Smooth muscle cell (in vitro differentiated cells): ENCODE measurements around the gene CCM2. TPM values are rescaled to one million over a fixed set of nuclear protein-coding genes. Genes with fewer than 3 reads are reported as not detected.

Experiments used
- DNase-seq: peaks from one replicate; lab custom pipeline; 2025; ENCODE audit not compliant: unreplicated experiment; lab: John Stamatoyannopoulos, UW
- H2AFZ ChIP-seq: fragments of 200-600 bp; sonication (generic); 2 replicates; pipeline ENCODE4 v1.6.0; 2016; ENCODE audit warnings: antibody characterized with exemption, low read depth, mild to moderate bottlenecking
- H3F3A ChIP-seq: fragments of 200-600 bp; sonication (generic); 2 replicates; pipeline ENCODE4 v1.6.0; 2017; ENCODE audit warnings: antibody characterized with exemption, low read depth
- H3K27ac ChIP-seq: fragments of 200-600 bp; sonication (generic); 2 replicates; pipeline ENCODE4 v1.5.1; 2016; ENCODE audit warnings: low read depth, mild to moderate bottlenecking
- H3K27me3 ChIP-seq: fragments of 200-600 bp; sonication (generic); 2 replicates; pipeline ENCODE4 v1.6.1; 2016; ENCODE audit warnings: low read depth, mild to moderate bottlenecking
- H3K36me3 ChIP-seq: fragments of 200-600 bp; sonication (generic); 2 replicates; pipeline ENCODE4 v1.5.1; 2016; ENCODE audit warnings: low read depth
- H3K4me1 ChIP-seq: fragments of 200-600 bp; sonication (generic); 2 replicates; pipeline ENCODE4 v1.5.1; 2016; ENCODE audit warnings: low read depth
- H3K4me2 ChIP-seq: fragments of 200-600 bp; sonication (generic); 2 replicates; pipeline ENCODE4 v1.6.0; 2016; ENCODE audit warnings: mild to moderate bottlenecking
- H3K4me3 ChIP-seq: fragments of 200-600 bp; sonication (generic); 2 replicates; pipeline ENCODE4 v1.5.1; 2016; ENCODE audit warnings: mild to moderate bottlenecking
- H3K79me2 ChIP-seq: fragments of 200-600 bp; sonication (generic); 2 replicates; pipeline ENCODE4 v1.6.0; 2016; ENCODE audit warnings: low read depth, mild to moderate bottlenecking
- H3K9ac ChIP-seq: fragments of 200-600 bp; sonication (generic); 2 replicates; pipeline ENCODE4 v1.6.0; 2016; ENCODE audit warnings: low read depth
- H3K9me3 ChIP-seq: fragments of 200-600 bp; sonication (generic); replicated peaks from 2 replicates; pipeline ENCODE4 v1.5.1; 2016; ENCODE audit warnings: low read depth
- H4K20me1 ChIP-seq: fragments of 200-600 bp; sonication (generic); 2 replicates; pipeline ENCODE4 v1.6.0; 2016; ENCODE audit warnings: low read depth
- WGBS: methylation state at CpG from one replicate; pipeline ENCODE4 v1.1.7; 2016; ENCODE audit warnings: low lambda C conversion rate; 5-methylcytosine and 5-hydroxymethylcytosine counted together
- polyA plus RNA-seq: library from polyadenylated mRNA; unstranded; fragments of >200 nt; fragmentation: Nextera tagmentation; extraction: Ambion mirVana; gene quantifications from 2 replicates; pipeline ENCODE4 v1.2.1, GENCODE V29; 2016
- total RNA-seq: library from RNA; depleted of rRNA; stranded (reverse); fragments of >200 nt; gene quantifications from 2 replicates; pipeline ENCODE4 v1.2.3, GENCODE V29; 2014
- TF ChIP-seq, protein P1 (sequence below): fragments of 200-600 bp; sonication (generic); IDR thresholded peaks from 2 replicates; pipeline ENCODE4 v1.5.1; 2017; ENCODE audit warnings: borderline replicate concordance, mild to moderate bottlenecking, antibody characterized with exemption; ENCODE audit not compliant: insufficient read depth, poor library complexity, severe bottlenecking

CCM2 gene
- total and polyA plus RNA-seq, 2 experiments from 2014 or later: 32.6 to 85.5 TPM

DNA sequence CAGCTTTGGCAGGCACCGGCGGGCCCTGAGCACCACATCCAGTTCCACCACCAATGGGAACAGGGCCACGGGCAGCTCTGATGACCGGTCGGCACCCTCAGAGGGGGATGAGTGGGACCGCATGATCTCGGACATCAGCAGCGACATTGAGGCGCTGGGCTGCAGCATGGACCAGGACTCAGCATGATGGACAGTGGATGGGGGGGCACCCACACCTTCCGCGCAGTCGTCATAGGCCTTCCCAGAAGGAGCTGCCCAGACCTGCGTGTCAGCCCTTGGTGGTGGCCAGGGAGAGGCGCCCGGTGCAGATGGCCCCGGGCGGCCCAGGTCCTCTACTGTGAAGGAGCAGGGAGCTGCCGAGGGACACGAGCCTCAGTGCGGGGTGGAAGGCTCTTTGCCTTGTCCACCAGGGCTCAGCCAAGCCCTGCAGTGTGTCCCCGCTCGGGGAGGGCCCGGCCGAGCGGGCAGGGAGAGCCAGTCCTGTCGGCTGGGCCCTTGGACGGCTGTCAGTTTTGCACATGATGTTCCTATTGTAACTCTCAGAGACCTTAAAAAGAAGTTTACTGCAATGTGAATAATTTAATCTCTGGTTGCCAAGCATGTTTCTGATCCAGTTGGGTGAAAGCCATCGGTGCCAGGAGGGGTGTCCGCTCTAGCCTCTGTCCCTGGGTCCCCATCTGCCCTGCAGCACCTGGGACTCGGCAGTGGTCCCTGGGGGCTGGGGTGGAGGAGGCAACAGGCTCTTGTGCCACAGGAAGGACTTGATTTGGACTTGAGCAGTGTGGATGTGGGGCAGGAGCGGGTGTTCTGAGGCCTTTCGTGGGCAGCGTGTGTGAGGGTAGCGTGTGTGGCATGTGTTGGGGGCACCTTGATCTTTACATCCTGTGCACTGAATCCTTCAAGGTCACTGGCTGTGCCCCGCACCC lies 76.1 kb downstream of the CCM2 start:
- 96% methylated on average over 28 of the region's 35 CpGs for WGBS
- Histone ChIP-seq H2AFZ (no peak overlapping the region), H3K4me2 (no peak overlapping the region), H3K27ac (no peak overlapping the region), H3K27me3 (no peaks in the 10 kb centered on the region), H3K4me3 (no peak overlapping the region), H3K79me2 (no peaks in the 10 kb centered on the region), H3F3A (no peaks in the 10 kb centered on the region), H3K9ac (no peak overlapping the region), H3K9me3 (no peaks in the 10 kb centered on the region), H3K4me1 (no peaks in the 10 kb centered on the region), H3K36me3 (no peaks in the 10 kb centered on the region), H4K20me1 (peaks cover 6% of the 10 kb centered on the region)
- TF ChIP-seq, protein P1, sequence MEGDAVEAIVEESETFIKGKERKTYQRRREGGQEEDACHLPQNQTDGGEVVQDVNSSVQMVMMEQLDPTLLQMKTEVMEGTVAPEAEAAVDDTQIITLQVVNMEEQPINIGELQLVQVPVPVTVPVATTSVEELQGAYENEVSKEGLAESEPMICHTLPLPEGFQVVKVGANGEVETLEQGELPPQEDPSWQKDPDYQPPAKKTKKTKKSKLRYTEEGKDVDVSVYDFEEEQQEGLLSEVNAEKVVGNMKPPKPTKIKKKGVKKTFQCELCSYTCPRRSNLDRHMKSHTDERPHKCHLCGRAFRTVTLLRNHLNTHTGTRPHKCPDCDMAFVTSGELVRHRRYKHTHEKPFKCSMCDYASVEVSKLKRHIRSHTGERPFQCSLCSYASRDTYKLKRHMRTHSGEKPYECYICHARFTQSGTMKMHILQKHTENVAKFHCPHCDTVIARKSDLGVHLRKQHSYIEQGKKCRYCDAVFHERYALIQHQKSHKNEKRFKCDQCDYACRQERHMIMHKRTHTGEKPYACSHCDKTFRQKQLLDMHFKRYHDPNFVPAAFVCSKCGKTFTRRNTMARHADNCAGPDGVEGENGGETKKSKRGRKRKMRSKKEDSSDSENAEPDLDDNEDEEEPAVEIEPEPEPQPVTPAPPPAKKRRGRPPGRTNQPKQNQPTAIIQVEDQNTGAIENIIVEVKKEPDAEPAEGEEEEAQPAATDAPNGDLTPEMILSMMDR: no peak
- no peak for DNase-seq

DNA sequence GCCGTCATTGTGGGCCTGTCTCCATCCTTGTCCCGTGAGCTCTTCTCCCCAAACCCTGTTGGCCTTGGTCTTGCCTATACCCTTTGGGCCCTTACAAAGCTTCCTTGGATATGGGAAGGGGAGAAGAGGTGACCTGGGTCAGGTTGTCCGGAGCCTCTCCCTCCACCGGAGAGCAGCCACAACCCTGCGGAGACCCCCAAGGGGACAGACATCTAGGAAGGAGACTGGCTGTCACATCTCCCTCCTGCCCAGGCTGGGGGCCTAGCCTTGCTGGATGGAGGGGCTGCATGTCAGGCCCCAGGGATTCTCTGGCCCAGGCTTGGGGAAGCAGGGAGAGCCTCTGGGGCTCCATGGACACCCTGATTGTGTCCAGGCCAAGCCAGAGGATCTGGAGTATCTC lies 76.9 kb downstream of the CCM2 start:
- no peaks in the 10 kb centered on the region for H4K20me1 ChIP-seq
- TF ChIP-seq, protein P1: no peak
- H3K9ac ChIP-seq: no peak overlapping the region
- 98% methylated on average over 5 of the region's 5 CpGs for WGBS
- H3K27me3 ChIP-seq: no peaks in the 10 kb centered on the region
- no peaks in the 10 kb centered on the region for H3K4me1 ChIP-seq
- H3K9me3 ChIP-seq: no peaks in the 10 kb centered on the region
- no peak overlapping the region for H3K4me2 ChIP-seq
- no peak for DNase-seq
- no peak overlapping the region for H3K27ac ChIP-seq
- H3K36me3 ChIP-seq: no peaks in the 10 kb centered on the region
- H3F3A ChIP-seq: no peaks in the 10 kb centered on the region
- no peak overlapping the region for H2AFZ ChIP-seq
- no peak overlapping the region for H3K4me3 ChIP-seq
- H3K79me2 ChIP-seq: no peaks in the 10 kb centered on the region

DNA sequence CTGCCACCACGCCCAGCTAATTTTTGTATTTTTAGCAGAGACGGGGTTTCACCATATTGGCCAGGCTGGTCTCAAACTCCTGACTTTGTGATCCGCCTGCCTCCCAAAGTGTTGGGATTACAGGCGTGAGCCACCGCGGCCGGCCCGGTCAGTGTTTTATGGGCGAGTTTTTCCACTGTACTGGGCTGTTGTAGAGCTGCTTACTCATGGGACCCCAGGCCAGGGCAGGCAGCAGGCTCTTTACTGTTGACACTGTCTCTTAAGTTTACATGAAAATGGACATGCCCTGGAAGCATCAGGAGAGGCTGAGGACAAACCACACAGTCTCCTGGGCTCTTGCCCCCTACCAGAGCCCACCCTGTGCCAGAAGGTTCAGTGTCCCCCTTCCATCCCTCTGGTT lies 77.6 kb downstream of the CCM2 start:
- H3K4me3 ChIP-seq: no peak overlapping the region
- H3K9me3 ChIP-seq: no peaks in the 10 kb centered on the region
- no peaks in the 10 kb centered on the region for H3K4me1 ChIP-seq
- H3K27ac ChIP-seq: no peak overlapping the region
- no peaks in the 10 kb centered on the region for H3F3A ChIP-seq
- no peak overlapping the region for H2AFZ ChIP-seq
- no peaks in the 10 kb centered on the region for H3K36me3 ChIP-seq
- H3K27me3 ChIP-seq: no peaks in the 10 kb centered on the region
- H3K4me2 ChIP-seq: no peak overlapping the region
- H3K9ac ChIP-seq: no peak overlapping the region
- DNase-seq: no peak
- 97% methylated on average over 9 of the region's 9 CpGs for WGBS
- no peaks in the 10 kb centered on the region for H4K20me1 ChIP-seq
- no peaks in the 10 kb centered on the region for H3K79me2 ChIP-seq
- TF ChIP-seq, protein P1: no peak
